ENCODE results near the gene KCNRG.
"Not testable (repeated sequence)": the region's sequence is repeated elsewhere in the genome, so short reads cannot be mapped to it uniquely, and the experiment has no call there.

DNA sequence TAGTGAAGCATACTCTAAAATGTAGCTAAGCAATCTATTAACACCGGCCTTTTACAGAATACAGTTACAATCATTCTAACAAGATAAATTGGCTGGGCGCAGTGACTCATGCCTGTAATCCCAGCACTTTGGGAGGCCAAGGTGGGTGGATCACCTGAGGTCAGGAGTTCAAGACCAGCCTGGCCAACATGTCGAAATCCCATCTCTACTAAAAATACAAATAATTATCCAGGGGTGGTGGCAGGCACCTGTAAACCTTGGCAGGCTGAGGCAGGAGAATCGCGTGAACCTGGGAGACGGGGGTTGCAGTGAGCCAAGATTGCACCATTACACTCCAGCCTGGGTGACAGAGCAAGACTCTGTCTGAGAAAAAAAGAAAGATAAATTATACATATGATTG, 24.6 kb upstream of the KCNRG start:
- TF ChIP-seq EP300, POLR2A (IDR thresholded peaks at IDR 0.05): not testable (repeated sequence)
- TF ChIP-seq, protein P1, sequence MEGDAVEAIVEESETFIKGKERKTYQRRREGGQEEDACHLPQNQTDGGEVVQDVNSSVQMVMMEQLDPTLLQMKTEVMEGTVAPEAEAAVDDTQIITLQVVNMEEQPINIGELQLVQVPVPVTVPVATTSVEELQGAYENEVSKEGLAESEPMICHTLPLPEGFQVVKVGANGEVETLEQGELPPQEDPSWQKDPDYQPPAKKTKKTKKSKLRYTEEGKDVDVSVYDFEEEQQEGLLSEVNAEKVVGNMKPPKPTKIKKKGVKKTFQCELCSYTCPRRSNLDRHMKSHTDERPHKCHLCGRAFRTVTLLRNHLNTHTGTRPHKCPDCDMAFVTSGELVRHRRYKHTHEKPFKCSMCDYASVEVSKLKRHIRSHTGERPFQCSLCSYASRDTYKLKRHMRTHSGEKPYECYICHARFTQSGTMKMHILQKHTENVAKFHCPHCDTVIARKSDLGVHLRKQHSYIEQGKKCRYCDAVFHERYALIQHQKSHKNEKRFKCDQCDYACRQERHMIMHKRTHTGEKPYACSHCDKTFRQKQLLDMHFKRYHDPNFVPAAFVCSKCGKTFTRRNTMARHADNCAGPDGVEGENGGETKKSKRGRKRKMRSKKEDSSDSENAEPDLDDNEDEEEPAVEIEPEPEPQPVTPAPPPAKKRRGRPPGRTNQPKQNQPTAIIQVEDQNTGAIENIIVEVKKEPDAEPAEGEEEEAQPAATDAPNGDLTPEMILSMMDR (IDR thresholded peaks at IDR 0.05), result not testable (repeated sequence)

Data from stomach (tissue), 4 donors.